IPS-18a (cell line): ENCODE data around the gene CEP164.
"Not testable (repeated sequence)": the region's sequence is repeated elsewhere in the genome, so short reads cannot be mapped to it uniquely, and the experiment has no call there.

Experiments
- H3K27ac ChIP-seq: one replicate; pipeline ENCODE4 v1.5.1; 2013; ENCODE audit warnings: low read length
- H3K27me3 ChIP-seq: one replicate; pipeline ENCODE4 v1.6.1; 2013; ENCODE audit warnings: mild to moderate bottlenecking, low read length; ENCODE audit not compliant: control insufficient read depth, insufficient read depth
- H3K36me3 ChIP-seq: one replicate; pipeline ENCODE4 v1.6.1; 2013; ENCODE audit warnings: low read depth, low read length; ENCODE audit not compliant: control insufficient read depth
- H3K4me1 ChIP-seq: one replicate; pipeline ENCODE4 v1.6.1; 2013; ENCODE audit warnings: low read depth, low read length; ENCODE audit not compliant: control insufficient read depth
- H3K4me3 ChIP-seq: one replicate; pipeline ENCODE4 v1.5.1; 2013; ENCODE audit warnings: low read length
- H3K9ac ChIP-seq: one replicate; pipeline ENCODE4 v1.6.1; 2013; ENCODE audit warnings: mild to moderate bottlenecking, low read length, moderate library complexity
- H3K9me3 ChIP-seq: one replicate; pipeline ENCODE4 v1.6.1; 2013; ENCODE audit warnings: low read depth, low read length; ENCODE audit not compliant: control insufficient read depth

Gene CEP164

GRCh38 chr11:117453886-117454563 is 126.4 kb downstream of the CEP164 start:
- no peak overlapping the region for H3K9ac ChIP-seq
- no peaks in the 10 kb centered on the region for H3K36me3 ChIP-seq
- H3K4me3 ChIP-seq, result no peak overlapping the region
- peaks cover 4% of the 10 kb centered on the region for H3K9me3 ChIP-seq
- H3K27ac ChIP-seq, result no peak overlapping the region
- no peaks in the 10 kb centered on the region for H3K4me1 ChIP-seq
- no peaks in the 10 kb centered on the region for H3K27me3 ChIP-seq

- peaks cover 4% of the 10 kb centered on the region for H3K9me3 ChIP-seq
- H3K27ac ChIP-seq, result no peak overlapping the region
- H3K4me3 ChIP-seq, result no peak overlapping the region
- no peaks in the 10 kb centered on the region for H3K36me3 ChIP-seq
- no peaks in the 10 kb centered on the region for H3K4me1 ChIP-seq
- H3K27me3 ChIP-seq, result no peaks in the 10 kb centered on the region
- H3K9ac ChIP-seq, result no peak overlapping the region
Observed at GRCh38 chr11:117454564-117454917, 126.9 kb downstream of the CEP164 start.

- Histone ChIP-seq H3K27me3 (no peaks in the 10 kb centered on the region), H3K36me3 (no peaks in the 10 kb centered on the region), H3K4me3 (no peak overlapping the region), H3K4me1 (no peaks in the 10 kb centered on the region), H3K9ac (no peak overlapping the region), H3K9me3 (peaks cover 4% of the 10 kb centered on the region), H3K27ac (no peak overlapping the region)
Observed at GRCh38 chr11:117456027-117456720, 128.5 kb downstream of the CEP164 start.

- H3K4me3 ChIP-seq, H3K36me3 ChIP-seq, H3K9ac ChIP-seq, H3K4me1 ChIP-seq, H3K27ac ChIP-seq, H3K9me3 ChIP-seq, H3K27me3 ChIP-seq: not testable (repeated sequence)
Observed at GRCh38 chr11:117456721-117457029, 129.0 kb downstream of the CEP164 start.

GRCh38 chr11:117457031-117457785 is 129.6 kb downstream of the CEP164 start:
- Histone ChIP-seq H3K4me3 (no peak overlapping the region), H3K27ac (no peak overlapping the region), H3K4me1 (no peaks in the 10 kb centered on the region), H3K9me3 (peaks cover 4% of the 10 kb centered on the region), H3K36me3 (no peaks in the 10 kb centered on the region), H3K9ac (no peak overlapping the region), H3K27me3 (no peaks in the 10 kb centered on the region)

GRCh38 chr11:117457835-117458234 is 130.2 kb downstream of the CEP164 start:
- Histone ChIP-seq H3K4me3 (no peak overlapping the region), H3K9ac (no peak overlapping the region), H3K27ac (no peak overlapping the region), H3K36me3 (no peaks in the 10 kb centered on the region), H3K27me3 (no peaks in the 10 kb centered on the region), H3K4me1 (no peaks in the 10 kb centered on the region), H3K9me3 (peaks cover 4% of the 10 kb centered on the region)

GRCh38 chr11:117458275-117459122 is 130.8 kb downstream of the CEP164 start:
- H3K27ac ChIP-seq, result no peak overlapping the region
- H3K27me3 ChIP-seq, result no peaks in the 10 kb centered on the region
- no peak overlapping the region for H3K4me3 ChIP-seq
- H3K9ac ChIP-seq, result no peak overlapping the region
- H3K9me3 ChIP-seq, result peaks cover 4% of the 10 kb centered on the region
- H3K36me3 ChIP-seq, result no peaks in the 10 kb centered on the region
- no peaks in the 10 kb centered on the region for H3K4me1 ChIP-seq

- H3K4me3 ChIP-seq, result no peak overlapping the region
- H3K27ac ChIP-seq, result no peak overlapping the region
- H3K9me3 ChIP-seq, result no peaks in the 10 kb centered on the region
- no peaks in the 10 kb centered on the region for H3K4me1 ChIP-seq
- H3K9ac ChIP-seq, result no peak overlapping the region
- H3K27me3 ChIP-seq, result no peaks in the 10 kb centered on the region
- H3K36me3 ChIP-seq, result no peaks in the 10 kb centered on the region
Observed at GRCh38 chr11:117459123-117459978, 131.7 kb downstream of the CEP164 start.

GRCh38 chr11:117459979-117460300 is 132.3 kb downstream of the CEP164 start:
- no peak overlapping the region for H3K27ac ChIP-seq
- H3K9ac ChIP-seq, result no peak overlapping the region
- H3K9me3 ChIP-seq, result no peaks in the 10 kb centered on the region
- no peak overlapping the region for H3K4me3 ChIP-seq
- H3K4me1 ChIP-seq, result no peaks in the 10 kb centered on the region
- H3K27me3 ChIP-seq, result no peaks in the 10 kb centered on the region
- H3K36me3 ChIP-seq, result no peaks in the 10 kb centered on the region

- Histone ChIP-seq H3K4me3 (no peak overlapping the region), H3K36me3 (no peaks in the 10 kb centered on the region), H3K27me3 (no peaks in the 10 kb centered on the region), H3K27ac (no peak overlapping the region), H3K4me1 (no peaks in the 10 kb centered on the region), H3K9ac (no peak overlapping the region), H3K9me3 (no peaks in the 10 kb centered on the region)
Observed at GRCh38 chr11:117461396-117462182, 133.9 kb downstream of the CEP164 start.
